HCT116 (cell line): ENCODE measurements around the gene ENGASE. TPM values are rescaled to one million over a fixed set of nuclear protein-coding genes. Genes with fewer than 3 reads are reported as not detected.

Source experiments
- ATAC-seq: fragments of 200-7000 bp; cut with Tn5 transposase; 2 replicates; pipeline ENCODE4 v1.9.1; 2020; ENCODE audit warnings: mild to moderate bottlenecking, moderate library complexity
- BruUV-seq: library from RNA; stranded (reverse); fragments of 400-500 nt; replicated peaks from 2 replicates; lab custom pipeline; 2021; lab: Mats Ljungman, UMichigan
- CTCF ChIA-PET: fragments of 300-600 bp; sonication (Branson Sonifier 250); formaldehyde crosslinking; loops from one replicate; lab custom pipeline; 2021; ENCODE audit warnings: antibody characterized with exemption; lab: Charles Lee
- POLR2A ChIA-PET: fragments of 300-600, 350-600 bp; sonication (Branson Sonifier 250); formaldehyde crosslinking; loops from one replicate; lab custom pipeline; 2021; ENCODE audit warnings: antibody characterized with exemption; lab: Charles Lee
- RAD21 ChIA-PET, 2 experiments: fragments of 300-600 bp; sonication (Branson Sonifier 250); formaldehyde crosslinking; loops; one replicate each; lab custom pipeline; 2023; ENCODE audit warnings: low total read pairs in 2 of 2; ENCODE audit not compliant: uncharacterized antibody in 2 of 2, unreplicated experiment in 2 of 2, low non-redundant PET in 1 of 2; lab: Charles Lee
- DNase-seq: peaks from one replicate; pipeline ENCODE4 v3.0.0-alpha.2; 2010; ENCODE audit warnings: low read depth, low spot score
- H2AFZ ChIP-seq: fragments of 200-600 bp; shearing (Covaris generic), sonication (generic); 2 replicates; pipeline ENCODE4 v1.6.1; 2017; ENCODE audit warnings: low read depth, mixed run types, mixed read lengths, antibody characterized with exemption, low read length; ENCODE audit not compliant: poor library complexity, severe bottlenecking
- H3K27ac ChIP-seq: 2 replicates; pipeline ENCODE4 v1.5.1; 2012; ENCODE audit warnings: low read depth, low read length
- H3K27me3 ChIP-seq: fragments of 200-600 bp; sonication (generic); 2 replicates; pipeline ENCODE4 v1.6.1; 2016; ENCODE audit warnings: mixed run types, low read length, mixed read lengths; ENCODE audit not compliant: insufficient read depth
- H3K36me3 ChIP-seq, 2 experiments: fragments of 200-500 bp in 1 of 2; fragments of 200-600 bp in 1 of 2; sonication (Bioruptor generic) in 1 of 2; sonication (generic) in 1 of 2; 2 replicates each; pipeline versions ENCODE4 v1.5.1 to v1.6.1; 2014 to 2016; ENCODE audit warnings: low read length in 2 of 2, inconsistent platforms in 1 of 2, mixed read lengths in 1 of 2, mixed run types in 1 of 2; ENCODE audit not compliant: insufficient read depth in 2 of 2, control insufficient read depth in 1 of 2
- H3K4me1 ChIP-seq, 2 experiments: fragments of 200-600 bp in 1 of 2; sonication (generic) in 1 of 2; 2 replicates each; pipeline versions ENCODE4 v1.5.1 to v1.6.1; 2012 to 2017; ENCODE audit warnings: low read length in 2 of 2, inconsistent platforms in 1 of 2, mild to moderate bottlenecking in 1 of 2, mixed read lengths in 1 of 2, mixed run types in 1 of 2, moderate library complexity in 1 of 2; ENCODE audit not compliant: insufficient read depth in 2 of 2, control insufficient read depth in 1 of 2
- H3K4me2 ChIP-seq: fragments of 200-600 bp; sonication (generic); 2 replicates; pipeline ENCODE4 v1.6.1; 2017; ENCODE audit warnings: mixed run types, low read length, mixed read lengths
- H3K4me3 ChIP-seq, 2 experiments: fragments of 200-600 bp in 1 of 2; sonication (generic) in 1 of 2; replicated peaks in 1 of 2; 2 replicates each; pipeline ENCODE4 v1.5.1; 2011 to 2016; ENCODE audit warnings: low read length in 2 of 2, control low read depth in 1 of 2, low read depth in 1 of 2, mild to moderate bottlenecking in 1 of 2, mixed read lengths in 1 of 2, mixed run types in 1 of 2
- H3K79me2 ChIP-seq: fragments of 200-600 bp; sonication (generic); 2 replicates; pipeline ENCODE4 v1.6.1; 2017; ENCODE audit warnings: mild to moderate bottlenecking, mixed run types, low read length, moderate library complexity, mixed read lengths; ENCODE audit not compliant: insufficient read depth
- H3K9ac ChIP-seq: fragments of 200-600 bp; sonication (generic); 2 replicates; pipeline ENCODE4 v1.6.1; 2016; ENCODE audit warnings: low read length, mixed read lengths
- H3K9me2 ChIP-seq: fragments of 200-600 bp; sonication (generic), shearing (Covaris generic); 2 replicates; pipeline ENCODE4 v1.6.1; 2017; ENCODE audit warnings: mixed run types, mild to moderate bottlenecking, moderate library complexity; ENCODE audit not compliant: insufficient read depth
- H3K9me3 ChIP-seq, 2 experiments: fragments of 200-500 bp in 1 of 2; fragments of 200-600 bp in 1 of 2; sonication (Bioruptor generic) in 1 of 2; sonication (generic) in 1 of 2; 2 replicates each; pipeline ENCODE4 v1.6.1; 2014 to 2017; ENCODE audit warnings: low read length in 2 of 2, mixed read lengths in 2 of 2, inconsistent platforms in 1 of 2, low read depth in 1 of 2, mild to moderate bottlenecking in 1 of 2, mixed run types in 1 of 2, moderate library complexity in 1 of 2; ENCODE audit not compliant: control insufficient read depth in 1 of 2, insufficient read depth in 1 of 2
- H4K20me1 ChIP-seq: fragments of 200-600 bp; sonication (generic), shearing (Covaris generic); 2 replicates; pipeline ENCODE4 v1.6.1; 2017; ENCODE audit warnings: mixed run types, mild to moderate bottlenecking, moderate library complexity; ENCODE audit not compliant: insufficient read depth
- CBX3 ChIP-seq: IDR thresholded peaks from 2 replicates; pipeline ENCODE4 v1.6.1; 2012; ENCODE audit warnings: low read depth
- ELF1 ChIP-seq: IDR thresholded peaks from 2 replicates; pipeline ENCODE4 v1.6.1; 2012; ENCODE audit warnings: low read depth, borderline replicate concordance
- FOSL1 ChIP-seq: IDR thresholded peaks from 2 replicates; pipeline ENCODE4 v1.6.1; 2012; ENCODE audit warnings: low read depth
- REST ChIP-seq: IDR thresholded peaks from 2 replicates; pipeline ENCODE4 v1.6.1; 2012; ENCODE audit warnings: low read depth
- SP1 ChIP-seq: IDR thresholded peaks from 2 replicates; pipeline ENCODE4 v1.6.1; 2012; ENCODE audit warnings: low read depth
- TCF7L2 ChIP-seq: IDR thresholded peaks from 2 replicates; pipeline ENCODE4 v1.7.0; 2011; ENCODE audit warnings: borderline replicate concordance, inconsistent platforms; ENCODE audit not compliant: insufficient read depth, insufficient read length; ENCODE audit errors: extremely low read depth
- intact Hi-C: fragments of 100-400 bp; cut with micrococcal nuclease; formaldehyde crosslinking; loops from 2 replicates; pipeline ENCODE4 v1.10.0; 2022
- total RNA-seq: library from RNA; stranded (reverse); gene quantifications from one replicate; pipeline ENCODE4 v1.2.1, GENCODE V29; 2021; ENCODE audit not compliant: unreplicated experiment
- TF ChIP-seq, protein P1 (sequence below): IDR thresholded peaks from 2 replicates; pipeline ENCODE4 v1.6.1; 2012

Gene ENGASE
- total RNA-seq, 1 experiment from 2014 or later: 54.2 TPM

- ChIA-PET POLR2A (no interaction called here), RAD21 (no interaction called here), CTCF (no interaction called here)
- Histone ChIP-seq H3K4me1 (no peaks in the 10 kb centered on the region), H4K20me1 (no peaks in the 10 kb centered on the region), H3K4me3 (no peak overlapping the region), H3K9me2 (no peaks in the 10 kb centered on the region), H2AFZ (no peak overlapping the region), H3K4me2 (no peak overlapping the region), H3K27me3 (no peaks in the 10 kb centered on the region), H3K79me2 (no peaks in the 10 kb centered on the region), H3K27ac (no peak overlapping the region), H3K9ac (no peak overlapping the region), H3K9me3 (0 out of 4 replicates have a peak, but pooled peaks cover 0 to 3% of the 10 kb centered on the region in 2 experiments), H3K36me3 (no peaks in the 10 kb centered on the region)
- DNase-seq (no peak), ATAC-seq (no peak)
- TF ChIP-seq FOSL1 (no peak), ELF1 (no peak), TCF7L2 (no peak), REST (no peak), CBX3 (no peak), SP1 (no peak)
- TF ChIP-seq, protein P1, sequence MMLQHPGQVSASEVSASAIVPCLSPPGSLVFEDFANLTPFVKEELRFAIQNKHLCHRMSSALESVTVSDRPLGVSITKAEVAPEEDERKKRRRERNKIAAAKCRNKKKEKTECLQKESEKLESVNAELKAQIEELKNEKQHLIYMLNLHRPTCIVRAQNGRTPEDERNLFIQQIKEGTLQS: no peak
- intact Hi-C loops: no loop called here
- no TSS peak for BruUV-seq
Measured at GRCh38 chr17:79057737-79058385, 16.8 kb upstream of the ENGASE start.
